Parathyroid adenoma (tissue), 2 donors: ENCODE data around the gene TIFAB.

Experiments used
- H2AFZ ChIP-seq: fragments of 300-600 bp; sonication (generic); one replicate; pipeline ENCODE4 v1.7.0; 2017; ENCODE audit warnings: antibody characterized with exemption, mild to moderate bottlenecking
- H3K27ac ChIP-seq: fragments of 300-600 bp; sonication (generic); one replicate; pipeline ENCODE4 v1.7.0; 2017
- H3K27me3 ChIP-seq: fragments of 300-600 bp; sonication (generic); one replicate; pipeline ENCODE4 v1.7.0; 2017; ENCODE audit warnings: low read length; ENCODE audit not compliant: control insufficient read depth, insufficient read depth
- H3K36me3 ChIP-seq: fragments of 300-600 bp; sonication (generic); one replicate; pipeline ENCODE4 v1.7.0; 2017; ENCODE audit warnings: low read length; ENCODE audit not compliant: control insufficient read depth, insufficient read depth
- H3K4me1 ChIP-seq: fragments of 300-600 bp; sonication (generic); one replicate; pipeline ENCODE4 v1.7.0; 2017; ENCODE audit warnings: control low read depth
- H3K4me2 ChIP-seq: fragments of 300-600 bp; sonication (generic); one replicate; pipeline ENCODE4 v1.7.0; 2017; ENCODE audit warnings: low read length
- H3K4me3 ChIP-seq: fragments of 300-600 bp; sonication (generic); one replicate; pipeline ENCODE4 v1.7.0; 2017; ENCODE audit warnings: low read depth, low read length
- H3K79me2 ChIP-seq: fragments of 300-600 bp; sonication (generic); one replicate; pipeline ENCODE4 v1.7.0; 2017; ENCODE audit warnings: control low read depth
- H3K9ac ChIP-seq: fragments of 300-600 bp; sonication (generic); one replicate; pipeline ENCODE4 v1.7.0; 2017; ENCODE audit warnings: mild to moderate bottlenecking
- H3K9me3 ChIP-seq: fragments of 300-600 bp; sonication (generic); one replicate; pipeline ENCODE4 v1.7.0; 2017; ENCODE audit warnings: low read length; ENCODE audit not compliant: control insufficient read depth
- CTCF ChIP-seq: fragments of 300-600 bp; sonication (generic); IDR thresholded peaks from one replicate; pipeline ENCODE4 v1.7.0; 2017; ENCODE audit warnings: antibody characterized with exemption, mild to moderate bottlenecking
- donor health status: primary hyperparathyroidism.

The TIFAB gene

GRCh38 chr5:135448791-135449507 is 3.2 kb downstream of the TIFAB start:
- H3K4me2 ChIP-seq = no peak overlapping the region
- H3K4me3 ChIP-seq = no peak overlapping the region
- H3K36me3 ChIP-seq = no peaks in the 10 kb centered on the region
- H3K9ac ChIP-seq = no peak overlapping the region
- H3K27me3 ChIP-seq = no peaks in the 10 kb centered on the region
- no peak for TF ChIP-seq CTCF
- H2AFZ ChIP-seq = no peak overlapping the region
- no peaks in the 10 kb centered on the region for H3K4me1 ChIP-seq
- no peaks in the 10 kb centered on the region for H3K79me2 ChIP-seq
- no peak overlapping the region for H3K27ac ChIP-seq
- H3K9me3 ChIP-seq = no peaks in the 10 kb centered on the region

GRCh38 chr5:135448071-135448739 is 3.9 kb downstream of the TIFAB start:
- Histone ChIP-seq H3K36me3 (no peaks in the 10 kb centered on the region), H3K4me1 (no peaks in the 10 kb centered on the region), H3K4me2 (no peak overlapping the region), H3K79me2 (no peaks in the 10 kb centered on the region), H3K4me3 (no peak overlapping the region), H3K27ac (no peak overlapping the region), H2AFZ (no peak overlapping the region), H3K27me3 (no peaks in the 10 kb centered on the region), H3K9ac (no peak overlapping the region), H3K9me3 (no peaks in the 10 kb centered on the region)
- TF ChIP-seq CTCF = no peak

- TF ChIP-seq CTCF = no peak
- no peak within 1 kb of the TSS for H3K4me2 ChIP-seq
- H3K27ac ChIP-seq = no peak within 1 kb of the TSS
- no peaks in the 10 kb centered on the region for H3K27me3 ChIP-seq
- no peak within 1 kb of the TSS for H3K9ac ChIP-seq
- H3K9me3 ChIP-seq = no peaks in the 10 kb centered on the region
- H3K36me3 ChIP-seq = no peaks in the 10 kb centered on the region
- no peak within 1 kb of the TSS for H2AFZ ChIP-seq
- no peak within 1 kb of the TSS for H3K4me3 ChIP-seq
- no peaks in the 10 kb centered on the region for H3K4me1 ChIP-seq
- no peaks in the 10 kb centered on the region for H3K79me2 ChIP-seq
These were observed 4.7 kb downstream of the TIFAB start, which contains the start of gene DCANP1 for GRCh38 chr5:135447298-135447929. Gene DCANP1, minus strand, starts transcription at chr5:135447348. Its CDS starts 240 bp downstream, at chr5:135447108.

- TF ChIP-seq CTCF = no peak
- no peak overlapping the region for H3K27ac ChIP-seq
- H3K36me3 ChIP-seq = no peaks in the 10 kb centered on the region
- H3K4me1 ChIP-seq = no peaks in the 10 kb centered on the region
- H3K4me2 ChIP-seq = no peak overlapping the region
- no peaks in the 10 kb centered on the region for H3K27me3 ChIP-seq
- no peaks in the 10 kb centered on the region for H3K79me2 ChIP-seq
- no peaks in the 10 kb centered on the region for H3K9me3 ChIP-seq
- no peak overlapping the region for H3K9ac ChIP-seq
- no peak overlapping the region for H2AFZ ChIP-seq
- no peak overlapping the region for H3K4me3 ChIP-seq
These were observed 5.5 kb downstream of the TIFAB start for GRCh38 chr5:135446615-135447014.
